H9 (cell line): ENCODE data around the gene TARP.

Experiments used
- DNase-seq: peaks from one replicate; pipeline ENCODE4 v3.0.0-alpha.2; 2017
- H2AFZ ChIP-seq: one replicate; pipeline ENCODE4 v1.6.1; 2013; ENCODE audit warnings: mild to moderate bottlenecking, low read length, control low read depth, moderate library complexity
- H2AK5ac ChIP-seq: 2 replicates; pipeline ENCODE4 v1.6.1; 2013; ENCODE audit warnings: low read length, control low read depth, mixed read lengths; ENCODE audit not compliant: insufficient read length
- H2BK120ac ChIP-seq: one replicate; pipeline ENCODE4 v1.6.1; 2013; ENCODE audit warnings: low read depth, mild to moderate bottlenecking, low read length, control low read depth, inconsistent platforms; ENCODE audit not compliant: poor library complexity, severe bottlenecking
- H2BK12ac ChIP-seq: 2 replicates; pipeline ENCODE4 v1.6.1; 2013; ENCODE audit warnings: low read length, control low read depth, mixed read lengths, low read depth; ENCODE audit not compliant: insufficient read length
- H2BK15ac ChIP-seq: 2 replicates; pipeline ENCODE4 v1.6.1; 2013; ENCODE audit warnings: low read depth, low read length, control low read depth
- H2BK20ac ChIP-seq: one replicate; pipeline ENCODE4 v1.6.1; 2013; ENCODE audit warnings: low read depth, mild to moderate bottlenecking, low read length, control low read depth, inconsistent platforms; ENCODE audit not compliant: poor library complexity, severe bottlenecking
- H2BK5ac ChIP-seq: 2 replicates; pipeline ENCODE4 v1.6.1; 2013; ENCODE audit warnings: low read length, control low read depth, mixed read lengths; ENCODE audit not compliant: insufficient read length
- H3K14ac ChIP-seq: 2 replicates; pipeline ENCODE4 v1.6.1; 2013; ENCODE audit warnings: low read length, control low read depth; ENCODE audit not compliant: insufficient read depth
- H3K18ac ChIP-seq: 2 replicates; pipeline ENCODE4 v1.6.1; 2013; ENCODE audit warnings: low read depth, mild to moderate bottlenecking, mixed read lengths, low read length, control low read depth; ENCODE audit not compliant: insufficient read length
- H3K23ac ChIP-seq: 2 replicates; pipeline ENCODE4 v1.6.1; 2013; ENCODE audit warnings: low read length, control low read depth, mixed read lengths, low read depth; ENCODE audit not compliant: insufficient read length
- H3K23me2 ChIP-seq: 2 replicates; pipeline ENCODE4 v1.6.1; 2013; ENCODE audit warnings: low read depth, mild to moderate bottlenecking, mixed read lengths, low read length, control low read depth; ENCODE audit not compliant: insufficient read length, poor library complexity, severe bottlenecking
- H3K27ac ChIP-seq: 2 replicates; pipeline ENCODE4 v1.5.1; 2013; ENCODE audit warnings: low read length, control low read depth, mixed read lengths, low read depth; ENCODE audit not compliant: insufficient read length
- H3K27me3 ChIP-seq: 2 replicates; pipeline ENCODE4 v1.6.1; 2013; ENCODE audit warnings: low read length, control low read depth, inconsistent platforms; ENCODE audit not compliant: insufficient read depth
- H3K4ac ChIP-seq: 2 replicates; pipeline ENCODE4 v1.6.1; 2013; ENCODE audit warnings: low read depth, mild to moderate bottlenecking, control low read depth, inconsistent platforms, low read length, moderate library complexity
- H3K4me1 ChIP-seq: 2 replicates; pipeline ENCODE4 v1.6.1; 2013; ENCODE audit warnings: low read length, control low read depth, inconsistent platforms; ENCODE audit not compliant: insufficient read depth
- H3K4me2 ChIP-seq: 2 replicates; pipeline ENCODE4 v1.6.1; 2013; ENCODE audit warnings: low read length, control low read depth, mixed read lengths; ENCODE audit not compliant: insufficient read length, insufficient read depth
- H3K56ac ChIP-seq: 2 replicates; pipeline ENCODE4 v1.6.1; 2013; ENCODE audit warnings: low read depth, mild to moderate bottlenecking, mixed read lengths, low read length, control low read depth; ENCODE audit not compliant: insufficient read length
- H3K79me1 ChIP-seq: 2 replicates; pipeline ENCODE4 v1.6.1; 2013; ENCODE audit warnings: low read depth, mild to moderate bottlenecking, moderate library complexity, low read length, control low read depth, inconsistent platforms; ENCODE audit not compliant: insufficient read depth, poor library complexity, severe bottlenecking
- H3K79me2 ChIP-seq: 2 replicates; pipeline ENCODE4 v1.6.1; 2013; ENCODE audit warnings: low read length, control low read depth, inconsistent platforms; ENCODE audit not compliant: insufficient read depth
- H3K9ac ChIP-seq: 2 replicates; pipeline ENCODE4 v1.6.1; 2013; ENCODE audit warnings: low read length, control low read depth, mixed read lengths; ENCODE audit not compliant: insufficient read length; ENCODE audit errors: extremely low read depth
- H3K9me3 ChIP-seq: one replicate; pipeline ENCODE4 v1.6.1; 2013; ENCODE audit warnings: low read depth, low read length, inconsistent platforms; ENCODE audit not compliant: control insufficient read depth
- H3T11ph ChIP-seq: one replicate; pipeline ENCODE4 v1.6.1; 2013; ENCODE audit warnings: mild to moderate bottlenecking, low read length, control low read depth, inconsistent platforms
- H4K20me1 ChIP-seq: one replicate; pipeline ENCODE4 v1.6.1; 2013; ENCODE audit not compliant: control insufficient read depth, insufficient read length, insufficient read depth
- H4K5ac ChIP-seq: 2 replicates; pipeline ENCODE4 v1.6.1; 2013; ENCODE audit warnings: low read depth, mild to moderate bottlenecking, mixed read lengths, low read length, control low read depth; ENCODE audit not compliant: insufficient read length
- H4K8ac ChIP-seq: replicated peaks from 2 replicates; pipeline ENCODE4 v1.6.1; 2013; ENCODE audit warnings: low read length, control low read depth, mixed read lengths, low read depth; ENCODE audit not compliant: insufficient read length
- H4K91ac ChIP-seq: 2 replicates; pipeline ENCODE4 v1.6.1; 2013; ENCODE audit warnings: low read depth, mild to moderate bottlenecking, moderate library complexity, mixed read lengths, low read length, control low read depth; ENCODE audit not compliant: insufficient read length
- H3K27ac Mint-ChIP-seq, 3 experiments: 2 replicates in 2 of 3; 3 replicates in 1 of 3; pipeline ENCODE4 v1.8.0; 2020 to 2021; ENCODE audit warnings: mixed read lengths in 3 of 3, mild to moderate bottlenecking in 1 of 3, moderate library complexity in 1 of 3
- H3K27me3 Mint-ChIP-seq: 2 replicates; pipeline ENCODE4 v1.8.0; 2021; ENCODE audit warnings: low read depth, mild to moderate bottlenecking, moderate library complexity, mixed read lengths
- H3K36me3 Mint-ChIP-seq, 3 experiments: 2 replicates in 2 of 3; 3 replicates in 1 of 3; pipeline ENCODE4 v1.8.0; 2020 to 2021; ENCODE audit warnings: low read depth in 3 of 3, mixed read lengths in 3 of 3; ENCODE audit not compliant: insufficient read depth in 1 of 3
- H3K4me1 Mint-ChIP-seq, 2 experiments: 2 replicates each; pipeline ENCODE4 v1.8.0; 2020; ENCODE audit warnings: mixed read lengths in 2 of 2
- H3K4me3 Mint-ChIP-seq, 2 experiments: 2 replicates in 1 of 2; 3 replicates in 1 of 2; pipeline ENCODE4 v1.8.0; 2020 to 2021; ENCODE audit warnings: mild to moderate bottlenecking in 2 of 2, mixed read lengths in 2 of 2, moderate library complexity in 1 of 2
- H3K9me3 Mint-ChIP-seq, 2 experiments: 2 replicates in 1 of 2; 3 replicates in 1 of 2; pipeline ENCODE4 v1.8.0; 2020; ENCODE audit warnings: mild to moderate bottlenecking in 2 of 2, mixed read lengths in 2 of 2, moderate library complexity in 1 of 2
- whole genome bisulfite sequencing: extraction: QIAGEN DNeasy Blood & Tissue Kit; methylation state at CpG from one replicate; pipeline ENCODE4 v1.1.7; 2013; ENCODE audit warnings: missing lambda C conversion rate, low lambda C conversion rate, mixed read lengths; ENCODE audit not compliant: insufficient read length; ENCODE audit errors: extremely low coverage; 5-methylcytosine and 5-hydroxymethylcytosine counted together
- TF ChIP-seq, protein P1 (sequence below): fragments of 200-600 bp; sonication (generic); conservative IDR thresholded peaks from 3 replicates; pipeline ENCODE4 v1.8.0; 2021; ENCODE audit warnings: antibody characterized with exemption, mild to moderate bottlenecking

TARP gene

DNA sequence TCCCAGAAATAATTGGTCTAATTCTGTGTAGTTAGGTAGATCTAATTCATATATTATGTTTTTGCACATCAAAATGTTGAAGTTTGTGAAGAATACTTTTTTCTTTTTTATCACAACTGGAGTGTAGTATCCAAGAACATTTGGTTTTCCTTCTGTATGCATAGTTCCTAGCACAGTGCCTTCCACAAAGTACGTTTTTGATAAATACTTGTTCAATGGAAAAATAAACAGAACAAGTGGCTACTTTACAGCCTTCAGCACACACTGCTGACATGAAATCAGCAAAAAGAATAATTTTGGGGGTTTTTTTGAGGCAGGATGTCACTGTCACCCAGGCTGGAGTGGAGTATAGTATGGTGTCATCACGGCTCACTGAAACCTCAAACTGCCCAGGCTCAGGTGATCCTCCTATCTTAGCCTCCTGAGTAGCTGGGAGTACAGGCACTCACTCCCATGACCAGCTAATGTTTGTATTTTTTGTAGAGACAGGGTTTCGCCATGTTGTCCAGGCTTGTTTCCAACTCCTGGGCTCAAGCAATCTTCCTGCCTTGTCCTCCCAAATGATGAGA lies 27.9 kb downstream of the TARP start:
- H3K4me1 ChIP-seq: no peaks in the 10 kb centered on the region
- DNase-seq: no peak
- no peak overlapping the region for H4K91ac ChIP-seq
- no peak overlapping the region for H3K18ac ChIP-seq
- H3K23me2 ChIP-seq: no peaks in the 10 kb centered on the region
- no peak overlapping the region for H3K9ac ChIP-seq
- H3K4ac ChIP-seq: no peak overlapping the region
- WGBS: no CpG with 5 or more reads among the region's 3 CpGs
- H3K27me3 ChIP-seq: no peaks in the 10 kb centered on the region
- Mint-ChIP-seq H3K27ac (no peak overlapping the region), H3K36me3 (no peaks in the 10 kb centered on the region), H3K27me3 (no peaks in the 10 kb centered on the region), H3K4me1 (no peaks in the 10 kb centered on the region), H3K4me3 (no peak overlapping the region), H3K9me3 (no peaks in the 10 kb centered on the region)
- H2BK12ac ChIP-seq: no peak overlapping the region
- H2BK15ac ChIP-seq: no peak overlapping the region
- no peaks in the 10 kb centered on the region for H4K20me1 ChIP-seq
- H3K14ac ChIP-seq: no peak overlapping the region
- no peaks in the 10 kb centered on the region for H3K79me2 ChIP-seq
- no peaks in the 10 kb centered on the region for H3K79me1 ChIP-seq
- H3K23ac ChIP-seq: no peak overlapping the region
- no peak overlapping the region for H3K27ac ChIP-seq
- no peak overlapping the region for H2BK5ac ChIP-seq
- no peaks in the 10 kb centered on the region for H3K9me3 ChIP-seq
- H3K4me2 ChIP-seq: no peak overlapping the region
- no peak overlapping the region for H2AK5ac ChIP-seq
- no peak overlapping the region for H4K8ac ChIP-seq
- no peak overlapping the region for H2BK120ac ChIP-seq
- no peak overlapping the region for H3T11ph ChIP-seq
- no peak overlapping the region for H2BK20ac ChIP-seq
- TF ChIP-seq, protein P1, sequence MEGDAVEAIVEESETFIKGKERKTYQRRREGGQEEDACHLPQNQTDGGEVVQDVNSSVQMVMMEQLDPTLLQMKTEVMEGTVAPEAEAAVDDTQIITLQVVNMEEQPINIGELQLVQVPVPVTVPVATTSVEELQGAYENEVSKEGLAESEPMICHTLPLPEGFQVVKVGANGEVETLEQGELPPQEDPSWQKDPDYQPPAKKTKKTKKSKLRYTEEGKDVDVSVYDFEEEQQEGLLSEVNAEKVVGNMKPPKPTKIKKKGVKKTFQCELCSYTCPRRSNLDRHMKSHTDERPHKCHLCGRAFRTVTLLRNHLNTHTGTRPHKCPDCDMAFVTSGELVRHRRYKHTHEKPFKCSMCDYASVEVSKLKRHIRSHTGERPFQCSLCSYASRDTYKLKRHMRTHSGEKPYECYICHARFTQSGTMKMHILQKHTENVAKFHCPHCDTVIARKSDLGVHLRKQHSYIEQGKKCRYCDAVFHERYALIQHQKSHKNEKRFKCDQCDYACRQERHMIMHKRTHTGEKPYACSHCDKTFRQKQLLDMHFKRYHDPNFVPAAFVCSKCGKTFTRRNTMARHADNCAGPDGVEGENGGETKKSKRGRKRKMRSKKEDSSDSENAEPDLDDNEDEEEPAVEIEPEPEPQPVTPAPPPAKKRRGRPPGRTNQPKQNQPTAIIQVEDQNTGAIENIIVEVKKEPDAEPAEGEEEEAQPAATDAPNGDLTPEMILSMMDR: no peak
- H4K5ac ChIP-seq: no peak overlapping the region
- no peak overlapping the region for H2AFZ ChIP-seq
- no peak overlapping the region for H3K56ac ChIP-seq
